ENCODE results near the gene AP3D1.
"Not testable (repeated sequence)": the region's sequence is repeated elsewhere in the genome, so short reads cannot be mapped to it uniquely, and the experiment has no call there.

AP3D1 gene

GRCh38 chr19:2108251-2109016, 42.9 kb downstream of the AP3D1 start:
- DNase-seq, result no peak

GRCh38 chr19:2103045-2103707, 48.2 kb downstream of the AP3D1 start:
- DNase-seq, result no peak

GRCh38 chr19:2101417-2102335, 49.7 kb downstream of the AP3D1 start:
- DNase-seq, result no peak

- DNase-seq, result no peak
Observed at GRCh38 chr19:2100719-2101061, 50.7 kb downstream of the AP3D1 start.

- no peak for DNase-seq
Observed at GRCh38 chr19:2099937-2100718, 51.2 kb downstream of the AP3D1 start.

DNA sequence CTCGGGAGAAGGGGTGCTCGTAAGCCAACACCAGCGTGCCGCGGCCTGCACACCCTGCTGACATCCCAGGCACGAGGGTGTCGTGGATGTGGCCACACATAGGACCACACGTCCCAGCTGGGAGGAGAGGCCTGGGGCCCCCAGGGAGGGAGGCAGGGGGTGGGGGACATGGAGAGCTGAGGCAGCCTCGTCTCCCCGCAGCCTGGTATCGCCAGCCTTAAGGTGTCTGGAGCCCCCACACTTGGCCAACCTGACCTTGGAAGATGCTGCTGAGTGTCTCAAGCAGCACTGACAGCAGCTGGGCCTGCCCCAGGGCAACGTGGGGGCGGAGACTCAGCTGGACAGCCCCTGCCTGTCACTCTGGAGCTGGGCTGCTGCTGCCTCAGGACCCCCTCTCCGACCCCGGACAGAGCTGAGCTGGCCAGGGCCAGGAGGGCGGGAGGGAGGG, 52.3 kb downstream of the AP3D1 start:
- DNase-seq, result no peak

DNA sequence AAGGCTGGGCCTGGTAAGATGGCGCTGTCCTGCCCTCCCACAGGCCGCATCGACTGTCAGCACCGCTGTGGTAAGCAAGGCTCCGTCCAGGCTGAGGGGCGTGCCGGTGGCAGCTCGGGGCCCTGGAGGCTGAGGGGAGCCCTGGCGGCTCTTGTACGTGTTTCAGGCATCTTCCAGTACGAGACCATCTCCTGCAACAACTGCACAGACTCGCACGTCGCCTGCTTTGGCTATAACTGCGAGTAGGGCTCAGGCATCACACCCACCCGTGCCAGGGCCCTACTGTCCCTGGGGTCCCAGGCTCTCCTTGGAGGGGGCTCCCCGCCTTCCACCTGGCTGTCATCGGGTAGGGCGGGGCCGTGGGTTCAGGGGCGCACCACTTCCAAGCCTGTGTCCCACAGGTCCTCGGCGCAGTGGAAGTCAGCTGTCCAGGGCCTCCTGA, 53.5 kb downstream of the AP3D1 start:
- DNase-seq, result no peak

GRCh38 chr19:2097203-2097885, 54.0 kb downstream of the AP3D1 start:
- DNase-seq, result no peak

- peak; percentile 100 for DNase-seq
Observed at GRCh38 chr19:2096480-2097202, 54.7 kb downstream of the AP3D1 start, which contains the start of gene IZUMO4. Gene IZUMO4 (plus strand): TSS chr19:2096915. CDS start chr19:2096946, 31 bp downstream.

DNA sequence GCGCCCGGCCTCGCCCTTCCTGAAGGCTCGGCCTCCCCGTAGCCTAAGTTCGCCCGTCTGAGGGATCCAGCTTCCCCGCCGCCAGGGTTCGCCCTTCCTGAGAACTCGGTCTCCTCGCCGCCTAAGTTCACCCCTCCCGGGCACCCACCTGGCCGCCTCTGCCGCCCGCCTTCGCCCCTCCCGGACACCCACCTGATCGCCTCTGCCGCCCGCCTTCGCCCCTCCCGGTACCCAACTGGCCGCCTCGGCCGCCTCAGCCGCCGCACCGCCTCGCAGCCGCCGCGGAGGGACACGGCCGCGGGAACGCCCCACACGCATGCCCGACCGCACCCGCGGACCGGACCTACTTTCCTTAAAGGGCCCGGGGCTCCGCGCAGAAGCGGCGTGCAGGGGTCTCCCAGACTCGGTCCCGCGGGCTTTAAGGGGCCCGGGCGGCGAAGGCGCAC, 55.3 kb downstream of the AP3D1 start, which contains the start of gene MOB3A:
Gene MOB3A, minus strand, starts transcription at position 293 of the 446 bp plus-strand sequence. CDS start 17,766 bp downstream, outside the sequence.
- DNase-seq, result no peak

DNA sequence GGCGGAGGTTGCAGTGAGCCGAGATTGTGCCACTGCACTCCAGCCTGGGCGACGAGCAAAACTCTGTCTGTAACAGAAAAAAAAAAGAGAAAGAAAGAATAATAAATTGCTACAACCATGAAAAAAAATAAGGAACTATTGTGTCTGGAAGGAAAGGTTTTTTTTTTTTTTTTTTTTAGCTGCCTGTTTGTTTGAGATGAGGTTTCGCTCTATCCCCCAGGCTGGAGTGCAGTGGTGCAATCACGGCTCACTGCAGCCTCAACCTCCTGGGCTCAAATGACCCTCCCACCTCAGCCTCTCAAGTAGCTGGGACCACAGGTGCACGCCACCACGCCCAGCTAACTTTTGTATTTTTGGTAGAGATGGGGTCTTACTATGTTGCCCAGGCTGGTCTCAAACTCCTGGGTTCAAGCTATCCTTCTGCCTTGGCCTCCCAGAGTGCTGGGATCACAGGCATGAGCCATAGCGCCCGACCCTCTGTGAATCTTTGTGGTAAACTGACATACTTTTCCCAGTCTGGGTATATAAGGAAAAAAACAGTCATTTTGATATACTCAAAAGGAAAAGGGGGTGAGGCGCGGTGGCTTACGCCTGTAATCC, 59.3 kb downstream of the AP3D1 start:
- DNase-seq, result not testable (repeated sequence)

- DNase-seq, result no peak
Observed at GRCh38 chr19:2089727-2090053, 61.7 kb downstream of the AP3D1 start.

GRCh38 chr19:2089001-2089711, 62.2 kb downstream of the AP3D1 start:
- no peak for DNase-seq

GRCh38 chr19:2087621-2088100, 63.7 kb downstream of the AP3D1 start:
- no peak for DNase-seq

DNA sequence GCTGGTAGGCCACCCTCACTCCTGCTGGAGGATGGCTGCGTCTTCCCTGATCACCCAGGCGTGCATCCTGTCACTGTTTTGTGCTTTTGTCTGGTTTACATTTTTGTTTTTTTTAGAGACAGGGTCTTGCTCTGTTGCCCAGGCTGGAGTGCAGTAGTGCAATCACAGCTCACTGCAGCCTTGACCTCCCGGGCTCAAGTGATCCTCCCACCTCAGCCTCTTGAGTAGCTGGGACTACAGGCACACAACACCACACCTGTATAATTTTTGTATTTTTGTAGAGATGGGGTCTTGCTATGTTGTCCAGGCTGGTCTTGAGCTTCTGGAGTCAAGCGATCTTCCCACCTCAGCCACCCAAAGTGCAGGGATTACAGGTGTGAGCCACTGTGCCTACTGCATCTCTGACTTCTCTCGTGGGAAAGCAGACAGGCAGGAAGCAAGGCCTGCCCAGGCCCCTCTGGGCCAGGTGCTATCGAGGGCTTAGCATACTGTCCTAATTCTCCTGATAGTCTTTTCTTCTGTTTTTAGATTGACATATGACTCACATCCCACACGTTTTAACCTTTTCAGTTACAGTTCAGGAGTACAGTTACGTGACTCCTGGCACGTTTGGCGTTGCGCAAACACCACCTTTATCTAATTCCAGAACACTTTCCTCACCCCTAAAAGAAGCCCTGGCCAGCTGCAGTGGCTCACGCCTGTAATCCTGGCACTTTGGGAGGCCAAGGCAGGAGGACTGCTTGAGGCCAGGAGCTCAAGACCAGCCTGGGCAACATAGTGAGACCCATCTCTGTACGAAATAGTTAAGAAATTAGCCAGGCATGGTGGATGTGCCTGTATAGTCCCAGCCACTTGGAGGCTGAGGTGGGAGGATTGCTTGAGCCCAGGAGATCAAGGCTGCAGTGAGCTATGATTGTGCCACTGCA, 64.4 kb downstream of the AP3D1 start:
- DNase-seq, result peak; percentile 79

- peak; percentile 94 for DNase-seq
Observed at GRCh38 chr19:2084993-2085720, 66.2 kb downstream of the AP3D1 start.

- DNase-seq, result peak; percentile 78
Observed at GRCh38 chr19:2083174-2083854, 68.1 kb downstream of the AP3D1 start.
